Activated CD4-positive, CD25-positive, alpha-beta regulatory T cell (primary cell): ENCODE data around the gene EEF2.

Source experiments
- DNase-seq, 4 experiments: peaks; one replicate each; lab custom pipeline; 2025; lab: John Stamatoyannopoulos, UW

Gene EEF2

DNA sequence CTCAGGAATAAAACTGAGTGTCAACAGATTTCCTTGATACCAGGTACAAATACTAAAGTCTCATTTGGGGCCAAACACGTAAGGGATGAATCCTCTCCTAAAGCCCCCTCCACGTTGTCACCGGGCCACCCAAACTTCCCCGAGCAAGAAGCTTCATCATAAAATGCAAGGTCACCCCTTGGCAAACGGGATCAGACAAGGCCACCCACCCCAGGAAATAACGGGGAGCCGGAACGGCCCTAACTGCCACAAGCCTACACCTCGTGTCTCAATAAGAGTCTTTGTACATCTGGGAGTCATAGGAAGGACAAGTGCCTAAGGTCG is 717 bp downstream of the EEF2 start:
- DNase-seq, result no peak

DNA sequence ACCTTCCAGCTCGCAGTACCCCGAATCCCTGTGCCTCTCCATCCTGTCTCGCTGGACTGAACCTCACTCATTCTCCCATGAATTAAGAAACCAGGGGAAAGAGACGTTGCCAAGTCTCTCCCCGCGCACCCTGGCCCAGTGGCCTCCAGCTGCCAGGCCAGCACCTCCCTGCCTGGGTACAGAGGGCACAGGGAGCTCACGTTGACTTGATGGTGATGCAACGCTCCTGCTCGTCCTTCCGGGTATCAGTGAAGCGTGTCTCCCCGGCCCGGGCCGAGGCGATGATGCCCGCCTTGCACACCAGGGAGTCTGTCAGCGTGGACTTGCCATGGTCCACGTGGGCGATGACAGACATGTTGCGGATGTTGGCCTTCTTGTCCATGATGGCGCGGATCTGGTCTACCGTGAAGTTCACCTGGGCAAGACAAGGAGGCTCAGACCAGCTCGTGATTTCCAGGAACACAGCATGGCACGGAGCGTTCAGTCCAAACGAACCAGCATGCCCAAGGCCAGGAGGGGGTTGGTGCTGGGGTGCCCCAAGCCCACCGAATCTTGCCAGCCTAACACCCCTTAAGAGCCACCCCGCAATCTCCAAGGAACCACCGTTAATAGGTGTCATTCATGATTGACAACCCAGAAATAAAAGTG is 1.2 kb downstream of the EEF2 start:
- no peak for DNase-seq

DNA sequence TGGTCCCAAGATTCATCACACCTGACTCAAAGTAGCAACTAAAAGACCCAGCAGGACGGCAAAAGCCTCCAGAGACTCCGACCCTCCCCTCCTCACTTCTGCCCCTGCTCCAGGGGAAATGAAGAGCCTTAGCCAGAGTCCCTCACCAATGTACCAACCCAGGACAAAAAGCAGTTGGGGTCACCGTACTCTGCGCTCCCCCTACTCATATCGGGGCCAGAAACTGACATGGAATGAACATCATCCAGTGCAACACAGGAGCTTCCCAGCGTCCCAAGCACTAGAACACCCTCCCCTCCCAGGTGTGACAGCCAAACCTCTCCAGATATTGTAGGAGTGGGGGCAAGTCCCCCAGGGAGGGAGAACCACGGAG is 1.7 kb downstream of the EEF2 start:
- DNase-seq, result no peak

DNA sequence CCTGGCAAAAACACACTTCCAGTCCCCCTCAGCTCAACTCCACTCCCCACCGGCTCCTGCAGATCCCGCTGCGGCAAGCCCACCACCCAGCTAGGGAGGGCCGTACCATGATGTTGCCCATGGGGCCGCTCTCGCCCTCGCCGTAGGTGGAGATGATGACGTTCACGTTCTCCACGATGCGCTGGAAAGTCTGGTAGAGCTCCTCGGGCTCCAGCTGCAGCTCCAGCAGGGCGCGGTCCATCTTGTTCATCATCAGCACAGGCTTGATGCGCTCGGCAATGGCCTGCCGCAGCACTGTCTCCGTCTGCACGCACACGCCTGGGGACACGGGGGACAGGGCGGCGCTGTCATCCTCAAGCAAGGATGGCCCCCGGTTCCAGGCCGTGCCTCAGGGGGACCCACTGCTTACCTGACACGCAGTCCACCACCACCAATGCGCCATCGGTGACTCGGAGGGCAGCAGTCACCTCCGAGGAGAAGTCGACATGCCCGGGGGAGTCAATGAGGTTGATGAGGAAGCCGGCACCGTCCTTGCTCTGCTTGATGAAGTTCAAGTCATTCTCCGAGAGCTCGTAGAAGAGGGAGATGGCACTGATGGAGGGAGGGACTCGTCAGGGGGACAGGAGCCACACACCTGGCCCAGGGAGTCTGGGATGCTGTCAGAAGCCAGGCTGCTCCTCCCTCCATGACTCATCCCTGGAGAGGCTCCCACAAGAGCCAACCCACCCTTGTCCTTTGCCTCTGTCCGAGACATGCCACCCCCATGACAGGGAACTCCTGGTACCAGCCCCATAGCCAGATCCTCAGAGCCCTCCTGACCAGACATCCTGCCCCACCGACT is 2.3 kb downstream of the EEF2 start:
- DNase-seq, result no peak

GRCh38 chr19:3981736-3982681 is 3.3 kb downstream of the EEF2 start:
- no peak for DNase-seq

DNA sequence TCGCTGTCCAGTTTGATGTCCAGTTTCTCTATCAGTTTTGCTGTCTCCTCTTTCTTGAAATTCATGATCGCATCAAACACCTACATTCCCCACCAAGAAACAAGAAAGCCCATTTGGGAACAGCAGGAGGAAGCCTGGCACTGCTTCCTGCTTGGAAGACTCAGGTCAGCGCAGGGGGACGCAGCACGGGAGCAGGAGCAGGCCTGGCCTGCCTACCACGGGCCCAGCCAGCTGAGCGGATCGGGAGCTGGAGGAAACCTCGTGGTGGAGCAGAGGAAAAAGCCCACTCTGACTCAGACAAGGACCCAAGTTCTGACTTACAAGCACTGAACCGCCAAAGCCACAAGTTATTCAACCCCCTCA is 3.9 kb downstream of the EEF2 start:
- no peak for DNase-seq

DNA sequence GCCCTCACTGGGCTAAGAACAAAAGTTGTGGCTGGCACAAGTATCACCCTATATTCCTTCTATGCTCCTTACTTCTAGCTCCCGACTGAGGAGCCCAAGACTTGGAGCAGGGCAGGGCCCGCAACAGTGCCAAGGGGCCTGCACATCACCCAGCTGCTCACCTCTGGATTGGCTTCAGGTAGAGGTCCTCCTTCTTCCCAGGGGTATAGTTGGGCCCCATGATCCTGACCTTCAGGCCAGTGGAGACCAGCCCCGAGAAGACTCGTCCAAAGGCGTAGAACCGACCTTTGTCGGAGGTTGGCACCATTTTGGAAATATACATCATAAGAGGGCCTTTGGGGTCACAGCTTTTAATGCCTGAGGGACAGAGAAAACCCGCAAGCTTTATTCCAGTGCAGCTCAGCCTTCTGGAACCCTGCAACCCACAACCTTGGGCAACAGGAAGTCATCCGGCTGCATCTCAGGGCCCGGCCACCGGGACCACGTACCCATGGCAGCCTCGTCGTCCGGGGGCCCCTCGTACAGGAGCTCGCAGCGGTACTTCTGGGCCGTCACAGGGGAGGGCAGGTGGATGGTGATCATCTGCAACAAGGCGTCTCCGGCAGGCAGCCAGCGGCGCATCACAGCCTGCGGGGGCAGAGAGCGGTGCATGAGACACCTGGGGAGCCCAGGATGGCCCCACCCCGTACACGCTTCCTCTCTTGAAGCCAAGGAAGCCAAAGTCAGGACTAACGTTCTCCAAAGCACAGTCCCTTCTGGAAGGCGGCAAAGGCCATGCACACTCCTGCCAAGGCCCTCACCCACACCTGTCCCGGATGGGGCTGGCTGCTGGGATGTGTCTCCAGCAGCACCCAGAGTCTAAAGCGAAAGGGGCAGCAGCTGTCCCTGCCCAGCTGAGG is 4.7 kb downstream of the EEF2 start:
- DNase-seq, result no peak

DNA sequence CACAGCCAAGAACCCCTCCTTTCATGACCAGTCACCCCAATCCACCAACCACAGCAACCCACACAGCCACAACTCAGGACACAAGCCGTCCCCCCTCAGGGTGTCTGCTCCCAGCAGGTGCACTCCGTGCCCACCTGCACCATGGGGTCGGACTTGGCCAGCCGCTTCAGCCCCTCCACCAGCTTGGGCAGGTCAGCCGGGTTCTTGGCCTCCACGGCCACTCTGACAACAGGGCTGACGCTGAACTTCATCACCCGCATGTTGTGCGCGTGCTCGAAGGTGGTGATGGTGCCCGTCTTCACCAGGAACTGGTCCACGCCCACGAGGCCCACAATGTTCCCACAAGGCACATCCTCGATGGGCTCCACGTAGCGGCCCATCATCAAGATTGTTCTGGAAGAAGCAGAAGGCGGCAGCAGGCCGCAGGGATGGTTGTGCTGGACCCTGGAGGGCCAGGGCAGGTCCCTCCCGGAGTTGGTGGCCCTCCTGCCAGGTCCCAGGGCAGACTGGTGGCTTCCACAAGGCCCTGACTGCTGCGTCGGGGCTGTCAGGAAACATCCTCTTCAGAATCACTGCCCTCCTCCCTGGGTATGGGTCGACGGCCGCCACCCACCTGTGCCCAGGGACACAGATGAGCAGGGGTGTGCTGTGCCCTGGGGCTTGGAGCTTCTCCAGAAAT is 5.5 kb downstream of the EEF2 start:
- no peak for DNase-seq

GRCh38 chr19:3979289-3979673 is 6.0 kb downstream of the EEF2 start:
- DNase-seq, result no peak

DNA sequence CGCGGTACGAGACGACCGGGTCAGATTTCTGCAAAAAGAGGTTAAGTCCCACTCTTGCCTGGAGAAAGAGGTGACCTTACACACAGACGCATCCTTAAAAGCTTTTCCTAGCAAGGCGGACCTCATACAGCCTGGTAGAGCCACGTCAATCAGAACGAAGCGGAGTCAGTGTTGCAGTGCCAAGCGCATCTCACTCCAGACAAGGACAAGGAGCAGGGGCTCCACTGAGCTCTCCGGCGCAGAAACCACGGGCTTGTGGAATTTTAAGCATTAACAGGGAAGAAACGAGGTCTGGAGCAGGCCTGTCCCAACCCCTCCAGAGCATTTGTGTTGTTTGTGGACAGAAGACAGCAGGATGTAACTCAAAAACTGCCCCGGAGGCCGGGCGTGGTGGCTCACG is 7.1 kb downstream of the EEF2 start:
- no peak for DNase-seq

GRCh38 chr19:3977242-3978143 is 7.8 kb downstream of the EEF2 start:
- DNase-seq, result no peak

DNA sequence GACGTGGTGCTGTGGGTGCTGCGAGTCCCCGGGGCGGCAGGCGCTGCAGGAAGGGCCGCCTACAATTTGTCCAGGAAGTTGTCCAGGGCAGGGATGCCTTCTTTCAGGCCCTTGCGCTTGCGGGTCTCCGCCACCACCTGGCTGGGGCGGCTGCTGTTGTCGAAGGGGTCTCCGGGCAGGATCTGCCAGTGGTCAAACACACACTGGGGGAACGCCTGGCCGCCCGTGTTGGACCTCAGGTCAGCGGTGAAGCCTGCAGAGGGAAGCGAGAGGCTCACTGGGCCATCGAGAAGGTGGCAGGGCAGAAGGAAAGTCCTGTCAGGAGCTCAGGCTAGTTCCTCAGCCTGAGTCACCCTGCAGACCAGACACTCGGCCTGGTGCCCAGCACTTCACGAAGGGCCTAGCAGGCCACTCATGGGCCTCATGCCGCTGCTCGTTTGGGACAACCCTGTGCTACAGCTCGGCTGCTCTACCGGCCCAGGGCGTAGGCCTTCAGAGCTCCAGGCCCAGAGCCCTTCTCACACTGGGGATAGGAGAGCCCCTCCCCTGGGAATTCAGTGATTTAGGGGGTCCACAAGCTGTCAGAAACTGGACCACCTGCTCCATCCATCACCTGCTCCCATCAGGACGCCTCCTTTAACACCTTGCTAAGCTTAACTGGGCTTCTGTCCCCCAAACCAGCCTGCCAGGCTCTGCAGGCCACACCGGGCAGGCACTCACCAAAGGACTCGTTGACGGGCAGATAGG is 8.6 kb downstream of the EEF2 start:
- no peak for DNase-seq

- no peak for DNase-seq
These were observed 9.6 kb downstream of the EEF2 start for GRCh38 chr19:3975637-3976087.

GRCh38 chr19:3975144-3975543 is 10.1 kb downstream of the EEF2 start:
- no peak for DNase-seq

GRCh38 chr19:3970808-3971598 is 14.3 kb downstream of the EEF2 start, which contains the start of gene DAPK3:
TSS of gene DAPK3 (minus strand) at chr19:3971099. CDS start at chr19:3969735, 1,364 bp downstream.
- peak; percentile 83 to 87 (median 85) for DNase-seq

- no peak for DNase-seq
These were observed 14.9 kb downstream of the EEF2 start for GRCh38 chr19:3970313-3970807.

GRCh38 chr19:3969435-3970312 is 15.6 kb downstream of the EEF2 start:
- DNase-seq, result no peak
